ENCODE results near the gene RAB3IL1.
"Not testable (repeated sequence)": the region's sequence is repeated elsewhere in the genome, so short reads cannot be mapped to it uniquely, and the experiment has no call there.

Gene RAB3IL1, protein sequence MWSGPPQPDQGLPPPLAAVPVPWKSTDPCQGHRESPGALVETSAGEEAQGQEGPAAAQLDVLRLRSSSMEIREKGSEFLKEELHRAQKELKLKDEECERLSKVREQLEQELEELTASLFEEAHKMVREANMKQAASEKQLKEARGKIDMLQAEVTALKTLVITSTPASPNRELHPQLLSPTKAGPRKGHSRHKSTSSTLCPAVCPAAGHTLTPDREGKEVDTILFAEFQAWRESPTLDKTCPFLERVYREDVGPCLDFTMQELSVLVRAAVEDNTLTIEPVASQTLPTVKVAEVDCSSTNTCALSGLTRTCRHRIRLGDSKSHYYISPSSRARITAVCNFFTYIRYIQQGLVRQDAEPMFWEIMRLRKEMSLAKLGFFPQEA

DNA sequence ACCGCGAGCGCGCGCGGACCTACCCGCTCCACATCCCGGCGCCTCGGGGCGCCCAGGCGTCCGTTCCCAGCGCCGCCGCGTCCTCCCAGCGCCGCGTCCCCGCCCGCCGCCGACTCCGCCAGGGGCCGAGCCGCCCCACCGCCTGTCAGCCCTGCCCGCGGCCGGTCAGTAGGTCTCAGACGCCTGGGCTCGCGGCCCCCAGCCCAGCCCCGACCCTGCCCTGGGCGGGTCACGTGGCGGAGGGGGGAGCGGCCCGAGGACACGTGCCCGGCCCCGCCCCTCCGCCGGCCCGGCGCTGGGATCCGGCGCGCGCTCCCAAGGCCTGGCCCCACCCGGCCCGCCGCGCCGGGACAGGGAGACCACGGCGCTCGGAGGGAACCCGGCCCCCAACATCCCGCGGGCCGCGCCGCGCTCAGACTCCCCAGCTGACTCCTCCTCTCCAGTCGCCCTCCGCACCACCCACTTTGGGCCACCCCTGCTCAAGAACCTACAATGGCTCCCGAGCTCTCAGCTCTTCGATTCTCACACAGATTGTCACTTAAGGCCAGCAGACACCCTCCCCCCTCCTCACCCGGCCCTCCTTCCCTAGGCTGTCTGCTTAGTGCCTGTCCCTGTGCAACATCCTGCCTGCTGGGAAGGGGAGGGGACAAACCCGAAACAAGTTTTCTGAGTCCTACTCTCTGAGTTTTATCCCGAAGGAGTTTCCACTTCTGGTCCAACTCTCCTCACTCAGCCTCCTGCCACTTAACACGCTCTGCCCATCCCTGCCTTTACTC lies at the start of gene RAB3IL1:
Gene RAB3IL1 (minus strand): TSS at position 233 of the 776 bp plus-strand sequence. CDS start 199 bp downstream, at position 34.
- peak; percentile 70 for DNase-seq

DNA sequence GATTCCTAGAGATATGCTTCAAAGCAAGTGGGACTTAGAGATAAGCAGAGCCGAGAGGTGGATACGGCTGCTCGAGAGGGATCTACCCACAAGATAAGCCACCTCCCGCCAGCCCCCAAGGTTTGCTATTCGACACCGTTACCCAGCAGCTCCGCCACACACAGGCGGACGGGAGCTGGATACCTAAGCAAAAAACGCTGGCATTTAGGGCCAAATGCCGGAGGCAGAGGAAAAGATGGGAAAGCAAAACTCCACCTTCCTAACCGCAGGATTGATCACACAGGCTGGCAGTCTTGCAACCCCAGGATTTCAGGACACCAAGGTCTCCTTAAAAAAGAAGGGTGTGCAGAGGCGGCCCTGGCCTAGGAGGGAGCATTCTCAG lies 49.4 kb upstream of the RAB3IL1 start:
- peak; percentile 43 for DNase-seq

DNA sequence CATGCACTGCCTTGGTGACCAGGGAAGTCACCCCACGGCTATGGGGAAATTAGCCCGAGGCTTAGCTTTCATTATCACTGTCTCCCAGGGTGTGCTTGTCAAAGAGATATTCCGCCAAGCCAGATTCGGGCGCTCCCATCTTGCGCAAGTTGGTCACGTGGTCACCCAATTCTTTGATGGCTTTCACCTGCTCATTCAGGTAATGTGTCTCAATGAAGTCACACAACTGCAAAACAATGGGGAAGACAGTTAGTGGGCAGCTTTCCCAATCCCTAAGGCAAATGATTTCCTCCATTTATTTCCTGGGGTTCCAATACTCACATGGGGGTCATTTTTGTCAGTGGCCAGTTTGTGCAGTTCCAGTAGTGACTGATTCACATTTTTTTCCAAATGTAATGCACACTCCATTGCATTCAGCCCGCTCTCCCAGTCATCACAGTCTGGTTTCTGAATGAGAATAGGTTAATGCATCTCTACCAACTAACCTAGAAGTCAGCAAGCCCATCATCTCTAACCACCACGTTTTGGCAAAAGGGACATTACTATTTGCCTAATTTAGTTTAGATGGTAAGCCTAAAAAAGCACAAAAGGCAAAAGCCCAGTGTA lies 47.4 kb upstream of the RAB3IL1 start:
- not testable (repeated sequence) for DNase-seq

DNA sequence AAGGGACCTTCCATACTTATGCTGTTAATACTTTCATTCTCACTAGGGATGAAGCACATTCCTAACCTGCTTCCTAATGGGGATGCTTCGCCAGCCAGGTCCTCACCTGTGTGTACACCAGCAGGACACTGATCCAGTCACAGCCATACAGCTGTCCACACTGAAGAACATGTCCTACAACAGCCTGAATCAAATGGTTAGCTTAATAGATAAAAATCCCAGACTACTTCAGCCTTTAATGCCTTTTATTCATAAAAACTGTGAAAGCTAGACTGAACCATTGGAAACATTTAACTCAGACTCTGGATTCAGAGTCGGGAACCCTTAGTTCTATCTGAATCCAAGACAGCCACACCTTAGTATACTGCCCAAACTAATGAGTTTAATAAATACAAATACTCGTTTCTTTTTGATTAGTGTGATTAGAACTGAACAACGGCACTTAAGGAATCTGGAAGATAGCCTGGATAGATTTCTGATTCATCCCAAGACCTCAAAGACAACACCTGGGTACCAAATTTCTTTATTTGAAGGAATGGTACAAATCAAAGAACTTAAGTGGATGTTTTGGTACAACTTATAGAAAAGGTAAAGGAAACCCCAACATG lies 46.8 kb upstream of the RAB3IL1 start:
- DNase-seq = no peak

DNA sequence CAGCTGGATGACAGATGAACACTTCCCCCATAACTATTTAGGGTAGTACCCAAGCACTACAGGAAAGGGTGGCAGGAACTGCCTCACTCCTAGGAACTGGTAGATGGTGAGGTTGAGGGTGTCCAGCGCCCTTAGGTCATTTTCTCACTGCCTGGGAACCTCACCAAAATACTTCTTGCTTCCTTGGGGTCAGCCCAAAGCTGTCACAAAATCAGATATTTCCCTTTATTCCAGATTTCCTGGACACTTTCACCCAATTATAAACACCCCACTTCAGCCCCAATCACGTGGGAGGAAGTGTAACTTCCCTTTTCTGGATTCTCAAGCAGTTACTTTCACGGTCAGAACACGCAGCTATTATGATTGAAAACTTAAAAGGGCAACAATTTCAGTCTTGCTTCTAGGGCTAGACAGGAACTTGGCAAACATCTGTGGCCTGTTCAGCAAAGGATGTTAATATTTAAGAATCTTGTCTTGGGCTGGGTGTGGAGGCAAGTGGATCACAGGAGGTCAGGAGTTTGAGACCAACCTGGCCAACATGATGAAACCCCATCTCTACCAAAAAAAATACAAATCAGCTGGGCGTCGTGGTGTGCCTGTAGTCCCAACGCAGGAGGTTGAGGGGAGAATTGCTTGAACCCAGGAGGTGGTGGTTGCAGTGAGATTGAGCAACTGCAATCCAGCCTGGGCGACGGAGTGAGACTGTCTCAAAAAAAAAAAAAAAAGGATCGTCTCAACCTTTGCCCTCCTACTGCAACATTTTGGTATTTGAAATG lies 46.1 kb upstream of the RAB3IL1 start:
- peak; percentile 78 for DNase-seq

DNA sequence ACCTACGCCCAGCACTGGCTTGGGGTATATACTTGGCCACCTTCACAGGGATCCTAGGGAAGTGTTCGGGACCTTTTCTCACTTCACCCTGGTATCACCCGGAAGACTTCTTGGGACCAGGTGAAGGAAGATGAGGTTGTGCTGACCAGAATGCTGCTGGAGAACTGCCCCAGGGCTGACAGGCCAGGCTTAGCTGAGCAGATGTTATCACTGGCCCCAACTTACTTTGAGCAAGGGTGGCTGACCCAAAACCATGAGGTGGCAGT lies 45.6 kb upstream of the RAB3IL1 start:
- no peak for DNase-seq

DNA sequence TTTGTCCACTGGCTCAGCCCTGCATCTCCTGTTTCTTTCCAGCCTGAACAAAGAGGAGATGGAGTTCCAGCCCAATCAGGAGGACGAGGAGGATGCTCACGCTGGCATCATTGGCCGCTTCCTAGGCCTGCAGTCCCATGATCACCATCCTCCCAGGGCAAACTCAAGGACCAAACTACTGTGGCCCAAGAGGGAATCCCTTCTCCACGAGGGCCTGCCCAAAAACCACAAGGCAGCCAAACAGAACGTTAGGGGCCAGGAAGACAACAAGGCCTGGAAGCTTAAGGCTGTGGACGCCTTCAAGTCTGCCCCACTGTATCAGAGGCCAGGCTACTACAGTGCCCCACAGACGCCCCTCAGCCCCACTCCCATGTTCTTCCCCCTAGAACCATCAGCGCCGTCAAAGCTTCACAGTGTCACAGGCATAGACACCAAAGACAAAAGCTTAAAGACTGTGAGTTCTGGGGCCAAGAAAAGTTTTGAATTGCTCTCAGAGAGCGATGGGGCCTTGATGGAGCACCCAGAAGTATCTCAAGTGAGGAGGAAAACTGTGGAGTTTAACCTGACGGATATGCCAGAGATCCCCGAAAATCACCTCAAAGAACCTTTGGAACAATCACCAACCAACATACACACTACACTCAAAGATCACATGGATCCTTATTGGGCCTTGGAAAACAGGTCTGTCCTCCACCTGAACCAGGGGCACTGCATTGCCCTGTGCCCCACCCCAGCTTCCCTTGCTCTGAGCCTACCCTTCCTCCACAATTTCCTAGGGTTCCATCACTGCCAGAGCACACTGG lies 45.0 kb upstream of the RAB3IL1 start:
- DNase-seq = no peak

DNA sequence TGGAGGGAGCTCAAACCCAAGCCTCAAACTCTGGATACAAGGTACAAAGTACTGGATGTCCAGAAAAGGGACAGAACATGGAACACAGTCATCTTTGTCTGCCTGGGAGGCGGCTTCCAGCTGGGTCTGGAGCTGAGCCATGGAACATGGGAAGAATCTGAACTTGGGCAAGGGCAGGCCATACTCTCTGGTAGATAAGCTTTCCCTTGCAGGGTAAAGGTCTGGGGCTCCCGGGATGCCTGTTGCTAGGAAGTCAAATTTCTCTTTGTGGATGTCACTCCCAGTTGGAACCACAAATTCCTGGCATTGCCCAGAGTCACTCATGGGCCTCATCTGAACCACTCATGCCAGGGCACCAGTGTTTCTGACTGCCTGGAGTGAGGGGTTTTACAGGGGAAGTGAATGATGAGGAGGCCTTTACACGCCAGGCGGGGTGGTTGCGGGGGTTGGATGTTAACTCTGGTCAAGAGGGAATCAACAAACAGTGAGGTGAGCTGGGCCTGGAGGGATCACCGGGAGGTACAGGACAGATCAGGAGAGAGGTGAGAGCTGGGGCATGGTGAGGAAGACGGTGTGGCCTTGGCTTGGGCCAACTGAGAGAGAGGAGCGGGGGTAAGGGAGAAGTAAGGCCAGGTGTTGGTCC lies 44.3 kb upstream of the RAB3IL1 start:
- no peak for DNase-seq

DNA sequence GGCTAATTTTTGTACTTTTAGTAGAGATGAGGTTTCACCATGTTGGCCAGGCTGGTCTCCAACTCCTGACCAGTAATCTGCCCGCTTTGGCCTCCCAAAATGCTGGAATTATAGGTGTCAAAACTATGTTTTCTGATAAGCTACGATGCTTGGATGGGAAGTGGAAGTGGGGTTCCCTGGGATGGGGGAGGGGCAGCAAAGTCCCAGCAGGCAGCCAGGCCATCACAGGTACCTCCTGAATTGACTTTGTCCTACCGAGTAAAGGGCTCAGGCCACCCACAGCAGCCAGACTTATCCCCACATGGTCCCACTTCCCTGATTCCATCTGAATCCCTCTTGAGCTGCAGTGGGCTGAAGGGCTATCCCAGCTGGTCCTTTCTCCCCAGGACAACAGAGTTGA lies 43.2 kb upstream of the RAB3IL1 start:
- no peak for DNase-seq

DNA sequence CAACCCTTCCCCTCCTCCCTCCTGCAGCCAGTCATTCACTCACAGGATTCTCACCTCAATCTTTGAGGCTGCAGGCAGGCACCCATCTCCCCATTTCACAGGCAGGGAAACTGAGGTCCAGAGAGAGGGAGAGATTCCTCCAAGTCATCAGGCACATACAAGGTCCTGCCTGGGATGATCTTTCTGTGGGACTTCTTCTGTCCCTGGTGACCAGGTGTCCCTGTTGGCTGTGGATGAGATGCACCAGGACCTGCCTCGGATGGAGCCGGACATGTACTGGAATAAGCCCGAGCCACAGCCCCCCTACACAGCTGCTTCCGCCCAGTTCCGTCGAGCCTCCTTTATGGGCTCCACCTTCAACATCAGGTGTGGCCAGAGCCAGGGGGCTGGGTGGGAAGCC lies 42.3 kb upstream of the RAB3IL1 start:
- DNase-seq = no peak

DNA sequence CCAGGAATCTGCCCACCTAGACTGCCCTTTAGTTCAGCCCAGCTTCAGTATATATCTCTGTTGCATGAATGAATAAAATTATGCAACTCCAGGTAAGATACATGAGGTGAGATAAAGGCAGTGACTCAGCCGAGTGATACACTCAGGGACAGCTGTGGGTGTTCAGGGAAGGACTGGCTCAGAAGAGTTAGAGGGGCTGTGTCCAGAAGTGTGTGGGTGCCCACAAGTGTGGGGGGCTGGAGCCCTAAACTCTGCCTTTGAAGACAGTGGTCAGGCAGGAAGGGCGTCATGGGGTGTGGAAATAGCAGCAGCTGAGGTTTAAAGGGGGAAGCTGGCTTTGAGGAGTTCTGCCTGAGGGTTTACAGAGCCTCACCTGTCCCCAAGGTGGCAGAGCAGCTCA lies 41.7 kb upstream of the RAB3IL1 start:
- DNase-seq = no peak

DNA sequence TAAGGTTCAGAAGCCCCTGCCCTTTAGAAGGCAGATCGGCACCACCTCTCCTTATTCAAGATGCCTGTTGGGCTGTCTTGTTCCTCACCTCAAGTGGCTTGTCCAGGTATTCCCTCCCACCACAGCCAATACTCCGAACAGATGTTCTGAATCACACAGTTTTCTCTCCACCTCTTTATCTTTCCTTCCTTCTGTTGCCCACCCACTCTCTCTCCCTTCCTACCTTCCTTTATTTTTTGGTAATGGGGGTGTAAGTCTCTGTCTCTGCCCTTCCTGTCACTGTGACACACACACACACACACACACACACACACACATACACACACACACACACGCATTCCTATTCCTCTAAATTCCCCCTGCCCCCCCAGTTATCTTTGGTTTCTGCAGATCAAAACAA lies 41.2 kb upstream of the RAB3IL1 start:
- DNase-seq = no peak

DNA sequence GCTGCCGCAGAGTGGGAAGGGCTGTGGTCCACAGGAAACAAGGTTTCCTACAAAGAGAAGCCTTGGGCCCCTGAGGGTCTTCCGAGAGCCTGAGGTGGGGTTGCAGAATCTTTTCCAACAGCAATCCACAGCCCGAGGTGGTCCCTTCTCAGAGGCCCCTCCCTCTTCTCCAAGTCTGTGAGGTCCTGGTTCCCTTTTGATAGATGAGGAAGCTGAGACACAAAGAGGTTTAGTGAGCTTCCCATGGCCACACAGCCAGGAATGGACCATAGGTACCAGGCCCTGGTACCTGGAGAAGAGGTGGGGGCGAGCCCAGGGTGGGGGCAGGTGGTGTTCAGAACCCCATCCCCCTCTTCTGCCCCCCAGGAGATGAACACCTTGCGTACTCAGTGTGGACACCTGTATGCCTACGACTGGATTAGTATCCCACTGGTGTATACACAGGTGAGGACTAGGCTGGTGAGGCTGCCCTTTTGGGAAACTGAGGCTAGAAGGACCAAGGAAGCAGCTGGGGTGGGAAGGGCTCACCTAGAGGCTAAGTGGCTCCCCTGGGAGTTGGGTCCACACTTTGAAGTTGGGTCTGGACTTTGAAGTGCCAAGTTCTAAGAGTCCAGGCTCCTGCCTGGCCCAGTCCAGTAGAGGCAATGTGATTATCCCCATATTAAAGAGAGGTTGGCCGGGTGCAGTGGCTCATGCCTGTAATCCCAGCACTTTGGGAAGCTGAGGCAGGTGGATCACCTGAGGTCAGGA lies 39.8 kb upstream of the RAB3IL1 start:
- no peak for DNase-seq

DNA sequence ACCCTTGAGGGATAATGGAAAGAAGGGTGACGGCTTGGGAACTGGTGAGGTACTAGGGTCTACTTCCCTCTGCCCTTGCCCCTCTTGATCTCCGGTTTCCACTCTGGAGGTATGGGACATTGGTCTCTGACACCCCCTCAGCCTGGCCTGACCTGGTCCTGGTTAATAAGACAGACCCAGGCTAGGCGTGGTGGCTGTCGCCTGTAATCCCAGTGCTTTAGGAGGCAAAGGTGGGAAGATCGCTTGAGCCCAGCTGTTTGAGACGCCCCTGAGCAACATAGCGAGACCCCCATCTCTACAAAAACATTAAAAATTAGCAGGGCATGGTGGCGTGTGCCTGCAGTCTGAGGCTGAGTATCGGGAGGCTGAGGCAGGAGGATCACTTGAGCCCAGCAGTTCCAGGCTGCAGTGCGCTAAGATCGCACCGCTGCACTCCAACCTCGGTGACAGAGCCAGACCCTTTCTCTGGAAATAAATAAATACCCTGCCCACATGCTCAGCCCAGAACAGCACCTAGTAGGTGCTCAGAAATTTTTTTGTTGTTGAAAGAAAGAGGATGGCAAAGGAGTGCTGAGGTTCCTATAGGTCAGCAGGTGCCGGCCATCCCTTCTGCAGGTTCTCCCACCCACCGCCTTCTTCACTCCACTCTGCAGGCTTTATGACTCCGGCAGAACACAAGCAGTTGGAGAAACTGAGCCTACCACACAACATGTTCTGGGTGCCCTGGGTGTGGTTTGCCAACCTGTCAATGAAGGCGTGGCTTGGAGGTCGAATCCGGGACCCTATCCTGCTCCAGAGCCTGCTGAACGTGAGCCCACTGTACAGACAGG lies 39.0 kb upstream of the RAB3IL1 start:
- DNase-seq = no peak

DNA sequence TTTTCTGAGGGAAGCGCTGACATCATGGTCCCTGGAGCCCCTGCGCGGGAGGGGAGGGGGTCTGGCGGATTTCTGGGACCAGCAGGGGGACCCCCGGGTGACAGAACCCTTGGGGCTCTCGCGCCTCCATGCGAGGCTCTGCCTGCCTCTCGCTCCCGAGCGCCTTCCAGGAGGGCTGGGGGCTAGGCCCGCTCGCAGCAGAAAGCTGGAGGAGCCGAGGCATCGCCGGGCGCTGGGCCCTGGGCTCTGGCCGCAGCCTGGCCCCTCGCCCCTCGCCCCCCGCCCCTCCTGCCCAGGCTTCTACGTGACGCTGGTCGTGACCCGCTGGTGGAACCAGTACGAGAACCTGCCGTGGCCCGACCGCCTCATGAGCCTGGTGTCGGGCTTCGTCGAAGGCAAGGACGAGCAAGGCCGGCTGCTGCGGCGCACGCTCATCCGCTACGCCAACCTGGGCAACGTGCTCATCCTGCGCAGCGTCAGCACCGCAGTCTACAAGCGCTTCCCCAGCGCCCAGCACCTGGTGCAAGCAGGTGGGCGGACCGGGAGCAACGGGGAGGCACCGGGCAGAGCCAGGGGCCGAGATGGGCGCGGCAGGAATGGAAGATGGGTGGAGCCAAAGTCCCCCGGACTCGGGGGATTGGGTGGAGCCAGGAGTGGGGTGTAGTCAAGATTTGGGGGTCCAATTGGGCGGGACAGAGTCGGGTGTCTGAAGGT lies 38.2 kb upstream of the RAB3IL1 start:
- no peak for DNase-seq

DNA sequence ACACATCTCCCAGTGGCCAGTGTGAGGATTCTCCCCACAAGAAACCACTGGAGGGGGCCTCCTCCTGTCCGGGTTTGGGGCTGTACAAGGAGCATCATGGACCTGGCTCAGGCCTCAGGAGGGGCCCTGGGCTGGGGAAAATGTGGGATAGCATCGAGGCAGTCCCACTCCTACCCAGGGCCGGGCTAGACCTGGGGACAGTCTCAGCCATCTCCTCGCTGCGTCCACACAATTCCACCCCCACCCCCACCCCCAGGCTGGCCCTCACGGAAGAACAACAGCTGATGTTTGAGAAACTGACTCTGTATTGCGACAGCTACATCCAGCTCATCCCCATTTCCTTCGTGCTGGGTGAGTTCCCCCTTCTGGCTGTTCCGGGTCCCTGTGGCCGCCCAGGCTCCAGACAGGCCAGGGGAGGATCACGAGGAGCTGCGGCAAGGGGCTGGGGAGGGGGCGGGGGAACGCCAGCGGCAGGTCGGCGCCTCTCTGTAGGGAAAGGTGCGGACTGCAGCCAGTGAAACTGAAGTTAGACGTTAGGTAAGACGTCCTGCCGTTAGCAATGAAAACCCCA lies 37.6 kb upstream of the RAB3IL1 start:
- no peak for DNase-seq

DNA sequence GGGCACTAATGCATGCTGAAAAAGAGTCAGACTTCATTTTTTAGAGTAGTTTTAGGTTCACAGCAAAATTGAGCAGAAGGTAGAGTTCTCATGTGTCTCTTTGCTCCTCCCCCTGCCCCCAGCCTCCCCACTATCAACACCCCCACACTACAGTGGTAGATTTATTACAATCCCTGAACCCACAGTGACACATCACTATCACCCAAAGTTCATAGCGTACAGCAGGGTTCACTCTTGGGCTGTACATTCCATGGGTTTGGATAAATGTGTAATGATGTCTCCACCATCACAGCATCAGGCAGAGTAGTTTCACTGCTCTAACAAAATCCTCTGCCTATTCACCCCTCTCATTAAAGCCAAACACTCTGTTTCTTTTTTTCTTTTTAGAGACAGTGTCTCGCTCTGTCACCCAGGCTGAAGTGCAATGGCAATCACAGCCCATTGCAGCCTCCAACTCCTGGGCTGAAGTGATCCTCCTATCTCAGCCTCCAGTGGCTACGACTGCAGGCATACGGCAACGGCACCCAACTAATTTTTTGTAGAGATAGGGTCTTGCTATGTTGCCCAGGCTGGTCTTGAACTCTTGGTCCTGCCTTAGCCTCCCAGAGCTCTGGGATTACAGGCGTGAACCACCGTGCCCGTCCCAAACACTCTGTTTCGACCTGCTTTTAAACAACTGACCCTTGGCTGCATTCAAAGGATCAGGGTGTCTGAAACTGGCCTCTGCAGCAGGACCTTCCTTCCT lies 36.9 kb upstream of the RAB3IL1 start:
- no peak for DNase-seq

DNA sequence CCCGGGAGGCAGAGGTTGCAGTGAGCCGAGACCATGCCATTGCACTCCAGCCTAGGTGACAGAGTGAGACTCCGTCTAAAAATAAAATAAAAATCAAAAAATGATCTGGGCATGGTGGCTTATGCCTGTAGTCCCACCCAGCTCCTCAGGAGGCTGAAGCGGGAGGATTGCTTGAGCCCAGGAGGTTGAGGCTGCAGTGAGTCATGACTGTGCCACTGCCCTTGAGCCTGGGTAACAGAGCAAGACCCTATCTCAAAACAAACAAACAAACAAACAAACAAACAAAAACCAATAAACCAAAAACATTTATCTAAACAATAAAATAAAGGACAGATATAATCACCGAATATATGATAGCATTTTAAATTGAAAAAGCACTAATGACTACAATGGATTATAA lies 36.3 kb upstream of the RAB3IL1 start:
- not testable (repeated sequence) for DNase-seq
